ENCODE data around the gene CEMP1. TPM values are rescaled to one million over a fixed set of nuclear protein-coding genes. Genes with fewer than 3 reads are reported as not detected.
A peak's percentile ranks its signal among the peaks of the same experiment; 100 is the strongest.

The CEMP1 gene
- polyA plus RNA-seq, 1 of the 3 experiments (the other 2 are of a cell fraction): not detected

DNA sequence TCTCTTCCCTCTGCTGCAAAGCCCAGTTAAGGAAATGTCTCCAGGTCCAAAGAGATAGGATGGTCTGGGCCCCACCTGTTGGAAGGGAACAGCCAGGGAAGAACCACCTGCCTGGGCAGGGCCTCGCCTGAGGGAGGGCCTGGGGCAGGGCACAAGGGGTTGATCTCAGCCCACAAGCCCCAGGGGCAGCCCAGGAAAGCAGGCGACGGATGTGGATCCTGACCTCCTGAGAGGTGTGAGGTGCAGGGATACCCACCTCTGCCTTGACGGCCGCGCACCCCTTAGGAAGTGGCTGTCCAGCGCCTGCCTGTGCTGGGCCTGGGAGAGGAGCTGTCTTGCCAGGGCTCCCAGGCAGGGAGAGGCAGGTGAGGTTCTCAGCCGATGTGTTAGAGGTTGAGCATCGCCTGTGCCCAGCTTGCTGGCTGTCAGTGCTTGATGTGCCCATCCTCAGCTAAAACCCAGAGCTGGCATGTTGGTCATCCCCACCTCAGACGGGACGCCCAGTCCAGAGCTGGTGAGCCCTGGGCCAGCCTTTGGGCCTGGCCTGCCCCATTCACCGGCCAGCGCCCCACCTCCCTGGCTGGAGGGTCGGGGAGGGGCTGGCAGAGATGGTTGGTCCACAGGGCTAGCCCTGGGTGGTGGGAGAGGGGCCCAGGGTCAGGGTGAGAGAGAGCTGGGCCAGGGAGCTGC, 434 bp downstream of the CEMP1 start:
- H3K4me3 ChIP-seq (ENCODE audit: low read depth in 2 of 2, low read length in 1 of 2): no peak overlapping the region; a peak in 1 of 4 replicates
- no peaks in the 10 kb centered on the region for H3K79me2 ChIP-seq (ENCODE audit: insufficient read depth)
- H3K9ac ChIP-seq: peak overlapping the region; percentile 63; the same call in 1 of the 2 replicates
- H3K9me2 ChIP-seq: no peaks in the 10 kb centered on the region
- H4K20me1 ChIP-seq (ENCODE audit: insufficient read depth): no peaks in the 10 kb centered on the region
- ChIA-PET POLR2A (interaction anchor here (0.7 to 2.2 kb wide), 2 partner anchors 10 to 376 kb away, joined by 3 to 15 read pairs; partner anchors contain the start of gene AMDHD2), CTCF (interaction anchor here (0.6 to 1.0 kb wide), 3 partner anchors 11 to 100 kb away, joined by 3 to 5 read pairs (median 3); partner anchors contain the start of gene AMDHD2)
- H3K36me3 ChIP-seq (replicated peaks in 1 of 2; ENCODE audit: control insufficient read depth in 1 of 2, insufficient read depth in 2 of 2, low read length in 1 of 2): peaks cover under 1 to 18% of the 10 kb centered on the region in 2 experiments
- peaks cover 18% of the 10 kb centered on the region for H3F3A ChIP-seq (replicated peaks; ENCODE audit: insufficient read depth)
- peak overlapping the region; percentile 95 for H3K4me2 ChIP-seq
- H3K4me1 ChIP-seq (ENCODE audit: control insufficient read depth in 1 of 2, insufficient read depth in 2 of 2, low read depth in 1 of 2, low read length in 1 of 2): peaks cover 0 to 8% of the 10 kb centered on the region in 2 experiments; a peak in 2 of 4 replicates
- no peaks in the 10 kb centered on the region for H3K27me3 ChIP-seq (ENCODE audit: insufficient read depth)
- TF ChIP-seq, protein P1, sequence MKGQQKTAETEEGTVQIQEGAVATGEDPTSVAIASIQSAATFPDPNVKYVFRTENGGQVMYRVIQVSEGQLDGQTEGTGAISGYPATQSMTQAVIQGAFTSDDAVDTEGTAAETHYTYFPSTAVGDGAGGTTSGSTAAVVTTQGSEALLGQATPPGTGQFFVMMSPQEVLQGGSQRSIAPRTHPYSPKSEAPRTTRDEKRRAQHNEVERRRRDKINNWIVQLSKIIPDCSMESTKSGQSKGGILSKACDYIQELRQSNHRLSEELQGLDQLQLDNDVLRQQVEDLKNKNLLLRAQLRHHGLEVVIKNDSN (IDR thresholded peaks at IDR 0.05; ENCODE audit: borderline replicate concordance, low read depth): no peak
- no peak for TF ChIP-seq FOXJ3 (CRISPR knock-in tag; IDR thresholded peaks at IDR 0.05)
- no peak for TF ChIP-seq SIN3A (IDR thresholded peaks at IDR 0.05; ENCODE audit: borderline replicate concordance, low read depth, low read length)
- no peak for TF ChIP-seq TAF1 (IDR thresholded peaks at IDR 0.05; ENCODE audit: borderline replicate concordance, low read depth, low read length)
- TF ChIP-seq, protein P2, sequence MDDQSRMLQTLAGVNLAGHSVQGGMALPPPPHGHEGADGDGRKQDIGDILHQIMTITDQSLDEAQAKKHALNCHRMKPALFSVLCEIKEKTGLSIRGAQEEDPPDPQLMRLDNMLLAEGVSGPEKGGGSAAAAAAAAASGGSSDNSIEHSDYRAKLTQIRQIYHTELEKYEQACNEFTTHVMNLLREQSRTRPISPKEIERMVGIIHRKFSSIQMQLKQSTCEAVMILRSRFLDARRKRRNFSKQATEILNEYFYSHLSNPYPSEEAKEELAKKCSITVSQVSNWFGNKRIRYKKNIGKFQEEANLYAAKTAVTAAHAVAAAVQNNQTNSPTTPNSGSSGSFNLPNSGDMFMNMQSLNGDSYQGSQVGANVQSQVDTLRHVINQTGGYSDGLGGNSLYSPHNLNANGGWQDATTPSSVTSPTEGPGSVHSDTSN (IDR thresholded peaks at IDR 0.05): no peak
- peak; percentile 46 for DNase-seq
- peak overlapping the region; percentile 67 to 81; a peak in 3 of 4 replicates for H3K27ac ChIP-seq (ENCODE audit: low read depth in 2 of 2, low read length in 1 of 2)
- H3K9me3 ChIP-seq: no peaks in the 10 kb centered on the region
- no peak overlapping the region for H2AFZ ChIP-seq (ENCODE audit: low read depth)
- WGBS (ENCODE audit: low lambda C conversion rate): 92% methylated on average over 2 of the region's 14 CpGs

DNA sequence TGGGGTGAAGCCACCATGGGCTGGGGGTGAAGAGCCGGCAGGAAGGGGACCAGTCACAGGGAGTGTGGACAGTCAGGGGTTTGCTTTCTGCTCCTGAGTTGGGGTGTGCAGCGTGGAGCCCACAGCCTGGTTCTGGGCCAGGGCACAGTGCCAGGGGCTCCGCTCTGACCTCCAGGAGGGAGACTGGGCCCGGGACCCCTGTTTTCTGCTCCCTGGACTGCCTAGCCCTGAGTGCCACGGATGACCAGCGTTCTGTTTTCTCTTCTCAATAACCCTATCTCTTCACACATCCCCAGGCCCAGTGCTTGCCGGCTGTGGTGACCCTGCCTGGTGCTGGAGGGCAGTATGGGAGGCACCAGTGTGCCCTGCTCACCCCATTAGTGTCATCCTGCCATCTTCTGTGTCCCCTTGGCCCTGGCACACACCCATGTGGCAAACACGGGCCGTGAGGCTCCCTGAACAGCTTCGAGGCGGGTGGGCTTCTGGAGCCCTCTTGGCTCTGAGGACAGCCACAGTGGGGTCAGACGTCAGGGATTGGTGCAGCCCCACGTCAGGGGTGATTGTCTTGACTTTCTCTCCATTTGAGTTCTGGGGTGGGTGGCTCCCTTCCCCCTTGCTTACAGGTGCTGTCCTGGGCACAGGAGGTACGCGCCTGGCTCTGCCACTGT, 1.1 kb downstream of the CEMP1 start:
- no peaks in the 10 kb centered on the region for H3K27me3 ChIP-seq (ENCODE audit: insufficient read depth)
- no peak overlapping the region for H3K4me3 ChIP-seq (ENCODE audit: low read depth in 2 of 2, low read length in 1 of 2)
- H3K36me3 ChIP-seq (replicated peaks in 1 of 2; ENCODE audit: control insufficient read depth in 1 of 2, insufficient read depth in 2 of 2, low read length in 1 of 2): peaks cover 5 to 19% of the 10 kb centered on the region in 2 experiments
- no peak overlapping the region for H2AFZ ChIP-seq (ENCODE audit: low read depth)
- H4K20me1 ChIP-seq (ENCODE audit: insufficient read depth): no peaks in the 10 kb centered on the region
- no peaks in the 10 kb centered on the region for H3K79me2 ChIP-seq (ENCODE audit: insufficient read depth)
- ChIA-PET POLR2A (interaction anchor here (1.5 kb wide), 1 partner anchor 10 kb away, joined by 3 read pairs; the partner anchor contains the start of gene AMDHD2), CTCF (interaction anchor here (1.0 kb wide), 1 partner anchor 10 kb away, joined by 5 read pairs; the partner anchor contains the start of gene AMDHD2)
- H3F3A ChIP-seq (replicated peaks; ENCODE audit: insufficient read depth): peaks cover 13% of the 10 kb centered on the region
- no peak overlapping the region for H3K9ac ChIP-seq
- no peak overlapping the region for H3K4me2 ChIP-seq
- peaks cover 0 to 8% of the 10 kb centered on the region in 2 experiments; a peak in 2 of 4 replicates for H3K4me1 ChIP-seq (ENCODE audit: control insufficient read depth in 1 of 2, insufficient read depth in 2 of 2, low read depth in 1 of 2, low read length in 1 of 2)
- no peaks in the 10 kb centered on the region for H3K9me2 ChIP-seq
- H3K9me3 ChIP-seq: no peaks in the 10 kb centered on the region
- DNase-seq: peak; percentile 13
- 100% methylated on average over 8 of the region's 15 CpGs for WGBS (ENCODE audit: low lambda C conversion rate)
- no peak overlapping the region for H3K27ac ChIP-seq (ENCODE audit: low read depth in 2 of 2, low read length in 1 of 2)
- TF ChIP-seq RAD21 (IDR thresholded peaks at IDR 0.05; ENCODE audit: low read length) (no peak), POLR2AphosphoS5 (IDR thresholded peaks at IDR 0.05; ENCODE audit: low read depth, low read length) (peak; percentile 20; the same call in 1 of the 2 replicates)
- TF ChIP-seq, protein P3, sequence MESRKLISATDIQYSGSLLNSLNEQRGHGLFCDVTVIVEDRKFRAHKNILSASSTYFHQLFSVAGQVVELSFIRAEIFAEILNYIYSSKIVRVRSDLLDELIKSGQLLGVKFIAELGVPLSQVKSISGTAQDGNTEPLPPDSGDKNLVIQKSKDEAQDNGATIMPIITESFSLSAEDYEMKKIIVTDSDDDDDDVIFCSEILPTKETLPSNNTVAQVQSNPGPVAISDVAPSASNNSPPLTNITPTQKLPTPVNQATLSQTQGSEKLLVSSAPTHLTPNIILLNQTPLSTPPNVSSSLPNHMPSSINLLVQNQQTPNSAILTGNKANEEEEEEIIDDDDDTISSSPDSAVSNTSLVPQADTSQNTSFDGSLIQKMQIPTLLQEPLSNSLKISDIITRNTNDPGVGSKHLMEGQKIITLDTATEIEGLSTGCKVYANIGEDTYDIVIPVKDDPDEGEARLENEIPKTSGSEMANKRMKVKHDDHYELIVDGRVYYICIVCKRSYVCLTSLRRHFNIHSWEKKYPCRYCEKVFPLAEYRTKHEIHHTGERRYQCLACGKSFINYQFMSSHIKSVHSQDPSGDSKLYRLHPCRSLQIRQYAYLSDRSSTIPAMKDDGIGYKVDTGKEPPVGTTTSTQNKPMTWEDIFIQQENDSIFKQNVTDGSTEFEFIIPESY (IDR thresholded peaks at IDR 0.05; ENCODE audit: borderline replicate concordance, low read depth): no peak

Measured in SK-N-SH (cell line).